Ovary (tissue), 9 donors: Measurements from ENCODE around the gene SLC9B2. TPM values are rescaled to one million over a fixed set of nuclear protein-coding genes. Genes with fewer than 3 reads are reported as not detected.

ENCODE experiments used
- DNase-seq, 5 donors: peaks; one replicate each; pipeline ENCODE4 v3.0.0-alpha.2; 2019 to 2020
- H3K27ac ChIP-seq, 2 donors: fragments of 200-600 bp; one replicate each; pipeline versions ENCODE4 v1.5.1 to v1.8.0; 2019 to 2022
- H3K27me3 ChIP-seq: fragments of 200-600 bp; one replicate; pipeline ENCODE4 v1.8.0; 2022
- H3K36me3 ChIP-seq: fragments of 200-600 bp; sonication (generic); one replicate; pipeline ENCODE4 v1.5.1; 2019
- H3K4me1 ChIP-seq: one replicate; pipeline ENCODE4 v1.8.1; 2013; ENCODE audit warnings: mild to moderate bottlenecking, moderate library complexity; ENCODE audit not compliant: insufficient read depth
- H3K4me3 ChIP-seq: fragments of 200-600 bp; sonication (generic); one replicate; pipeline ENCODE4 v1.5.1; 2017
- H3K9me3 ChIP-seq, 2 donors: fragments of 200-600 bp in 1 of 2; sonication (generic) in 1 of 2; one replicate each; pipeline versions ENCODE4 v1.5.1 to v1.8.1; 2013 to 2019; ENCODE audit warnings: mild to moderate bottlenecking in 1 of 2, moderate library complexity in 1 of 2
- CTCF ChIP-seq, 3 donors: fragments of 450-650 bp in 2 of 3; fragments of 200-600 bp in 1 of 3; IDR thresholded peaks; one replicate each; pipeline versions ENCODE4 v1.5.1 to v1.8.0; 2016 to 2022; ENCODE audit warnings: antibody characterized with exemption in 3 of 3, mild to moderate bottlenecking in 1 of 3
- EP300 ChIP-seq: sonication (generic); formaldehyde crosslinking; IDR thresholded peaks from one replicate; pipeline ENCODE4 v1.6.1; 2017; ENCODE audit warnings: antibody characterized with exemption
- POLR2A ChIP-seq: fragments of 450-650 bp; IDR thresholded peaks from one replicate; pipeline ENCODE4 v1.6.1; 2017; ENCODE audit warnings: antibody characterized with exemption, mild to moderate bottlenecking, moderate library complexity
- WGBS, 3 donors: extraction: QIAGEN DNeasy Blood & Tissue Kit in 1 of 3; methylation state at CpG; one replicate each; pipeline versions ENCODE4 v1.1.5 to v1.1.7; 2013 to 2017; 5-methylcytosine and 5-hydroxymethylcytosine counted together
- intact Hi-C, 4 donors: fragments of 100-400 bp; cut with DNase I; formaldehyde crosslinking; loops; one replicate each; pipeline versions ENCODE4 v1.11.0 to v1.15.1; 2022 to 2023
- polyA plus RNA-seq, 2 donors: library from polyadenylated mRNA; stranded (reverse); fragments of 200-250 nt in 1 of 2; fragments of 350-450 nt in 1 of 2; fragmentation: Illumina TruSeq in 1 of 2; extraction: RNeasy Lipid Tissue Mini Kit (QIAGEN cat#74804) in 1 of 2; gene quantifications; one replicate each; pipeline ENCODE4 v1.2.3, GENCODE V29; 2013 to 2014
- total RNA-seq, 7 donors: library from RNA; depleted of rRNA in 2 of 7; stranded (reverse); fragments of >200 nt in 2 of 7; fragmentation: NEBNext Ultra II Directional in 3 of 7; extraction: Animal tissue kit (Norgen Biotek cat#: 25700) in 3 of 7; gene quantifications; one replicate each; pipeline versions ENCODE4 v1.1.0 to v1.2.4, GENCODE V29; 2016 to 2023
- donor health status: DM: no; HTN: no; CAD: no; lungs with moderate emphysema.
- donor health status: DM: no; HTN: no; CAD: no.
- donor health status: Bipolar disorder and iron deficiency.
- donor health status: DM: yes; HTN: yes; CAD: no.
- donor health status: DM: no; HTN: no; CAD: no.
- donor health status: DM: yes; HTN: yes; CAD: no.

SLC9B2 gene
- total and polyA plus RNA-seq, 9 donors: 11.0 to 19.2 (median 17.0) TPM

DNA sequence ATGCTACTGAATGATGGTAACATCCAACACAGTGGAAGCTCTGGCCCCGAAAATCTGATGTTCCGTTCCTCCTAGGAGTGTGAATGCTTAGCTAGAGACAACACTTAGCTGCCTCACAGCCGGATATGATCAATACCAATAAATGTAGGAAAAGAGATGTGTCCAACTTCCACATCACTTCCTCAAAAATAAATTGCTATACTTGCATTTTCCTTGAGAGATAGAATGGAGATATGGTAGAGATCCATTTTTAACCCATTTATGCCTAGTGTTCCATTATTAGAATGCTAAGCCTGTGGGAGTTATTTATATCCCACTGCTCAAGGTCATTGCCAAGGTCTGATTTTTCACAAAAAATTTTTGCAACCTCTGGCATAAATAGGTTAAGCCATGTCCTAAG, 51.6 kb downstream of the SLC9B2 start:
- Histone ChIP-seq H3K4me3 (no peak overlapping the region), H3K27me3 (no peaks in the 10 kb centered on the region), H3K36me3 (no peaks in the 10 kb centered on the region), H3K4me1 (no peaks in the 10 kb centered on the region), H3K27ac (no peak overlapping the region), H3K9me3 (no peaks in the 10 kb centered on the region)
- 90 to 94% (median 93%) methylated on average over 3 of the region's 3 CpGs for WGBS, 3 donors
- no peak for DNase-seq
- TF ChIP-seq CTCF (IDR thresholded peaks at IDR 0.05) (no peak), POLR2A (no peak), EP300 (no peak)
- intact Hi-C loops: no loop called here

DNA sequence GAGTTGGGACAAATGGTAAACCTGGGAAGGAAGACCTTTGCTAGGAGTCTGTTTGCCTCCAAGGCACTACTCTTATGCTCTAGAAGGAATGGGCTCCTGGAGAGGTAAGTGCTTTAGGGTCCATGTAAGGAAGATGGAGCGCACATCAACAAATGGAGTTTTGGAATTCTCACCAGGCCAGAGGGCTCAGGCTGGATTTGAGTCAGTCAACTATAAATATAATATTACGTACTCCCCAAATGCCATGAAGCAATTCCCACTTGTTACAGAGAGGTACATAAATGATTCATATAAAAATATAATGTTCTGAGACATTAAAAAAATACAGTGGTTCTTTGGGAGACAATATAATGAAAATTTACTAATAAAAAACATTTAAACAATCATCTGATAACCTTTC, 55.4 kb downstream of the SLC9B2 start:
- WGBS, 3 donors: 93 to 98% (median 95%) methylated on average over 2 of the region's 2 CpGs
- H3K9me3 ChIP-seq: no peaks in the 10 kb centered on the region
- H3K36me3 ChIP-seq: no peaks in the 10 kb centered on the region
- TF ChIP-seq EP300 (no peak), POLR2A (no peak), CTCF (IDR thresholded peaks at IDR 0.05) (no peak)
- H3K27me3 ChIP-seq: no peaks in the 10 kb centered on the region
- H3K27ac ChIP-seq: no peak overlapping the region
- H3K4me1 ChIP-seq: peaks cover 2% of the 10 kb centered on the region
- no peak for DNase-seq
- no peak overlapping the region for H3K4me3 ChIP-seq
- intact Hi-C loops: no loop called here

DNA sequence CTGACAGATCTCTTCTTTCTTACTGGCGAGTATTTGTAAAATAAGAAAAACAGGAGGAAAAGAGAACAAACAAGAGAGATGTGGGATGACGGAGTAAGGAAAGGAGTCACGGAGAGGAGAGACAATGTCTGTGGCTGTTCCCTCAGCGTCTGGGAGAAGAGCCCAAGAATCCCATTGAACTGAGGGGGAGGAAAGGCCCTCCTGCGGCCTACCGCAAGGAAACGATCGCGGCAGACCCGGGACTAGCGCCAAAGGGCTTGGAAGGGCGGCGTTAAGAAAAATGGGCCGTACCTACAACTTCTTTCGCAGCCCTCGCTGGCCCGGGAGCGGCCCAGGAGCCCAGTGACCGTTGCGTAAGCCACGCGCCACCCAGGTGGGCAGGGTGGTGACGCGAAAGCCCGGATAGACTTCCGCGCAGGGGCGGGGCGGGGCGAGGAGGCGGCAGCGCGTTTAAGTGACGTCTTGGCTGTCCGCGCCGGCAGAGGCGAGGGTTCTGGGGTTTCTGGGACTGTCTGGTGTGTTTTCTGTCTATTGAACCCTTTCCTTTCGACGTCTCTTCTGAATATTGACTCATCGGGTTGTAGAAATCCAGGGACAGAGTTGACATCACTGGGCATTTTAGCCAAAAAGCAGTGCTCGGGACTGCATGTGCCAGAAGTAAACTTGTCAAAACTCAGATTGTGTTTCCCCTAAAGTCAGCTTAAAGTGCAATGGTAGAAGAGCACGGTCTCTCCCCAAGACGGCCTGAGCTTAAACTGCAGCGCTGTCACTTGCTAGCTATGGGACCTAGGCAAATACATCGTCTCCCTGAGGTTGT, 57.0 kb downstream of the SLC9B2 start, which contains the start of gene SLC9B1:
SLC9B1 (minus strand) TSS at position 398 of the 817 bp plus-strand sequence. CDS start 27,994 bp downstream, outside the sequence.
- WGBS, 3 donors: 1% methylated on average over 46 of the region's 46 CpGs
- Histone ChIP-seq H3K4me3 (peak within 1 kb of the TSS; percentile 50), H3K9me3 (no peaks in the 10 kb centered on the region), H3K27ac (peak within 1 kb of the TSS; percentile 71 to 90), H3K27me3 (no peaks in the 10 kb centered on the region), H3K4me1 (peaks cover 2% of the 10 kb centered on the region), H3K36me3 (no peaks in the 10 kb centered on the region)
- TF ChIP-seq CTCF (IDR thresholded peaks at IDR 0.05) (peak in 1 of 3 donors; percentile 15), EP300 (peak; percentile 89), POLR2A (peak; percentile 94)
- DNase-seq: peak; percentile 97 to 98 (median 97)
- intact Hi-C loops: loop anchor here (10.0 kb wide), 3 partner anchors 395 to 575 kb away; no protein-coding TSS in a partner anchor

DNA sequence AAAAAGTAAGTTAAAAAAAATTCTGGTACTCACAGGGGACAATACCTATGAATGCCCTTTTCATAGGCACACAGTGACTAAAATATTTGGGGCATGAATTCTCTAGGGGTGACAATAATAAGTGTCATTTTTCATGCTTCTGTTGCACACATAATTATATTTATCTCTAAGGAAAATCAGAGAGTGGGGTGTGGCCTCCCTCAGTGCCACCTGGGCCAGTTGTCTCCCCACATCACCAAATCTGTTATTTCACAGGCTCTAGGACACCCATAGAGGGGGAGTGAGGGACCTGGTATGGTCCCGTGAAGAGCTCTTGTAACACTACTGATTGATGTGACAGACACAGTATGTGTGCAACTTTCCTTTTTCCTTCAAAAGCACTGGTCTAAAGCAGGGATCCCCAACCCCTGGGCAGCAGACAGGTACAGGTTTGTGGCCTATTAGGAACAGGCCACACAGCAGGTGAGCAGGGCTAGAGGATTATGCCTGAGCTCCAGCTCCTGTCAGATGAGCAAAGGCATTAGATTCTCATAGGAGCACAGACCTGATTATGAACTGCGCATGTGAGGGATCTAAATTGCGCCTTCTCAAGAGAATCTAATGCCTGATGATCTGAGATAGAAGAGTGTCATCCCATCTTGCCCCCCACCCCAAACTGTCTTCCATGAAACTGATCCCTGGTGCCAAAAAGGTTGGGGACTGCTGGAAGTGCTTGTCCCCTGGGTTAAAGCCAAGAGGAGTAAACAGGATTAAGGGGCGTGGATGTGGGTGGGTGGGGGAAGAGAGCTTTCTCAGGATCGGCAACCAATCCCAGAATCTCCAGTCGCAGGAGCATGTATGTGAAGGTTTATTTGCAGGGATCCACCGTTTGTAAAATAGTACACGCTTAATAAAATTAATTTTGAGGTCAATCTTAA, 57.9 kb downstream of the SLC9B2 start:
- H3K36me3 ChIP-seq: no peaks in the 10 kb centered on the region
- DNase-seq: peak; percentile 41 to 65 (median 51)
- intact Hi-C loops: loop anchor here (10.0 kb wide), 3 partner anchors 394 to 574 kb away; no protein-coding TSS in a partner anchor
- TF ChIP-seq EP300: no peak
- TF ChIP-seq CTCF (IDR thresholded peaks at IDR 0.05): no peak
- TF ChIP-seq POLR2A: no peak
- peak overlapping the region; percentile 71 to 90 for H3K27ac ChIP-seq
- peak overlapping the region; percentile 50 for H3K4me3 ChIP-seq
- H3K4me1 ChIP-seq: peaks cover 2% of the 10 kb centered on the region
- 35 to 38% (median 36%) methylated on average over 8 of the region's 8 CpGs for WGBS, 3 donors
- no peaks in the 10 kb centered on the region for H3K9me3 ChIP-seq
- no peaks in the 10 kb centered on the region for H3K27me3 ChIP-seq
